Fibroblast of peridontal ligament (primary cell): ENCODE data around the gene FOXO6.

Source experiments
- DNase-seq: peaks from one replicate; pipeline ENCODE4 v3.0.0-alpha.2; 2010; ENCODE audit errors: extremely low read depth

FOXO6 gene

GRCh38 chr1:41404308-41404761 is 43.1 kb downstream of the FOXO6 start:
- DNase-seq = no peak

- no peak for DNase-seq
Observed at GRCh38 chr1:41407664-41408252, 46.5 kb downstream of the FOXO6 start.

- DNase-seq = no peak
Observed at GRCh38 chr1:41408691-41409090, 47.5 kb downstream of the FOXO6 start.

GRCh38 chr1:41409825-41410224 is 48.6 kb downstream of the FOXO6 start:
- DNase-seq = no peak

GRCh38 chr1:41410462-41410861 is 49.2 kb downstream of the FOXO6 start:
- no peak for DNase-seq

GRCh38 chr1:41411229-41411628 is 50.0 kb downstream of the FOXO6 start:
- DNase-seq = no peak

GRCh38 chr1:41412748-41413147 is 51.5 kb downstream of the FOXO6 start:
- DNase-seq = no peak

GRCh38 chr1:41413748-41414281 is 52.6 kb downstream of the FOXO6 start:
- DNase-seq = no peak

GRCh38 chr1:41414296-41414695 is 53.1 kb downstream of the FOXO6 start:
- no peak for DNase-seq

GRCh38 chr1:41414716-41415306 is 53.6 kb downstream of the FOXO6 start:
- no peak for DNase-seq

GRCh38 chr1:41416081-41416480 is 54.8 kb downstream of the FOXO6 start:
- no peak for DNase-seq

GRCh38 chr1:41416552-41417334 is 55.5 kb downstream of the FOXO6 start:
- peak; percentile 71 for DNase-seq

- no peak for DNase-seq
Observed at GRCh38 chr1:41417335-41417682, 56.1 kb downstream of the FOXO6 start.

- DNase-seq = no peak
Observed at GRCh38 chr1:41417746-41418145, 56.5 kb downstream of the FOXO6 start.

- DNase-seq = peak; percentile 86
Observed at GRCh38 chr1:41418857-41419583, 57.8 kb downstream of the FOXO6 start.

- DNase-seq = no peak
Observed at GRCh38 chr1:41419584-41420295, 58.5 kb downstream of the FOXO6 start.

GRCh38 chr1:41420351-41420750 is 59.1 kb downstream of the FOXO6 start:
- DNase-seq = no peak

GRCh38 chr1:41420860-41421259 is 59.6 kb downstream of the FOXO6 start:
- DNase-seq = peak; percentile 53

- no peak for DNase-seq
Observed at GRCh38 chr1:41422306-41422705, 61.1 kb downstream of the FOXO6 start.

- no peak for DNase-seq
Observed at GRCh38 chr1:41423511-41424191, 62.4 kb downstream of the FOXO6 start.

- no peak for DNase-seq
Observed at GRCh38 chr1:41424581-41425118, 63.4 kb downstream of the FOXO6 start.
